ENCODE measurements around the gene SPEF1.

DNA sequence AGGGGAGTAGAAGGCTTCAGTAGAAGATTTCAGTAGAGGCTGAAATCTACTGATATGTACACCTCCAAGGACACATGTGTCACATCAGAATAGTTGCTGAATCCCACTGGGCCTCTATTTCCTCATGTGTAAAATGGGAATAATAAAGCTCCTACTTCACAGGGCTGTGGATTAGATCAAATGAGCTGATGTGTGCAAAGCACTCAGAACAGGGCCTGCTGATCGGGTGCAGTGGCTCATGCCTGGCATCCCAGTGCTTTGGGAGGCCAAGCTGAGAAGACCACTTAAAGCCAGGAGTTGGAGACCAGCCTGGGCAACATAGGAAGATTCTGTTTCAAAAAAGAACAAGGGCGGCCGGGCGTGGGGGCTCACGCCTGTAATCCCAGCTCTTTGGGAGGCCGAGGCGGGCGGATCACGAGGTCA is 31.0 kb upstream of the SPEF1 start:
- TF ChIP-seq, protein P1, sequence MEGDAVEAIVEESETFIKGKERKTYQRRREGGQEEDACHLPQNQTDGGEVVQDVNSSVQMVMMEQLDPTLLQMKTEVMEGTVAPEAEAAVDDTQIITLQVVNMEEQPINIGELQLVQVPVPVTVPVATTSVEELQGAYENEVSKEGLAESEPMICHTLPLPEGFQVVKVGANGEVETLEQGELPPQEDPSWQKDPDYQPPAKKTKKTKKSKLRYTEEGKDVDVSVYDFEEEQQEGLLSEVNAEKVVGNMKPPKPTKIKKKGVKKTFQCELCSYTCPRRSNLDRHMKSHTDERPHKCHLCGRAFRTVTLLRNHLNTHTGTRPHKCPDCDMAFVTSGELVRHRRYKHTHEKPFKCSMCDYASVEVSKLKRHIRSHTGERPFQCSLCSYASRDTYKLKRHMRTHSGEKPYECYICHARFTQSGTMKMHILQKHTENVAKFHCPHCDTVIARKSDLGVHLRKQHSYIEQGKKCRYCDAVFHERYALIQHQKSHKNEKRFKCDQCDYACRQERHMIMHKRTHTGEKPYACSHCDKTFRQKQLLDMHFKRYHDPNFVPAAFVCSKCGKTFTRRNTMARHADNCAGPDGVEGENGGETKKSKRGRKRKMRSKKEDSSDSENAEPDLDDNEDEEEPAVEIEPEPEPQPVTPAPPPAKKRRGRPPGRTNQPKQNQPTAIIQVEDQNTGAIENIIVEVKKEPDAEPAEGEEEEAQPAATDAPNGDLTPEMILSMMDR (IDR thresholded peaks at IDR 0.05): no peak
- no peak for TF ChIP-seq POLR2A (IDR thresholded peaks at IDR 0.05)
